ENCODE results near the gene USP5. TPM values are rescaled to one million over a fixed set of nuclear protein-coding genes. Genes with fewer than 3 reads are reported as not detected.

USP5 gene
- total RNA-seq, 3 donors from 2014 or later, result 32.6 to 52.8 (median 34.7) TPM

GRCh38 chr12:6823182-6824084 is 28.5 kb upstream of the USP5 start:
- peaks cover 0 to 9% of the 10 kb centered on the region in 2 donors for H3K4me1 ChIP-seq
- intact Hi-C loops (cut with DNase I; ENCODE audit: low total_unique reads), result loop anchor here (10.0 kb wide), 1 partner anchor 209 kb away; no protein-coding TSS in a partner anchor
- H3K4me3 ChIP-seq, result no peak overlapping the region
- H3K36me3 ChIP-seq, result no peaks in the 10 kb centered on the region
- H3K9me3 ChIP-seq, result no peaks in the 10 kb centered on the region
- H3K27ac ChIP-seq, result no peak overlapping the region
- DNase-seq (ENCODE audit: low spot score in 2 of 2), result no peak
- H3K27me3 ChIP-seq, result peaks cover 5 to 19% of the 10 kb centered on the region in 2 donors
- TF ChIP-seq CTCF (IDR thresholded peaks at IDR 0.05), result no peak
- no peak for TF ChIP-seq POLR2A (IDR thresholded peaks at IDR 0.05)
- TF ChIP-seq POLR2AphosphoS5 (IDR thresholded peaks at IDR 0.05), result no peak

GRCh38 chr12:6824085-6824775 is 27.7 kb upstream of the USP5 start:
- Histone ChIP-seq H3K4me1 (peaks cover 0 to 9% of the 10 kb centered on the region in 2 donors), H3K27ac (no peak overlapping the region), H3K4me3 (no peak overlapping the region), H3K36me3 (no peaks in the 10 kb centered on the region), H3K9me3 (no peaks in the 10 kb centered on the region), H3K27me3 (peaks cover 5 to 19% of the 10 kb centered on the region in 2 donors)
- intact Hi-C loops (cut with DNase I; ENCODE audit: low total_unique reads), result loop anchor here (10.0 kb wide), 1 partner anchor 209 kb away; no protein-coding TSS in a partner anchor
- TF ChIP-seq POLR2AphosphoS5 (IDR thresholded peaks at IDR 0.05), result no peak
- TF ChIP-seq CTCF (IDR thresholded peaks at IDR 0.05), result no peak
- no peak for TF ChIP-seq POLR2A (IDR thresholded peaks at IDR 0.05)
- no peak for DNase-seq (ENCODE audit: low spot score in 2 of 2)

- Histone ChIP-seq H3K9me3 (no peaks in the 10 kb centered on the region), H3K4me1 (peaks cover 0 to 14% of the 10 kb centered on the region in 2 donors), H3K27me3 (peaks cover 5 to 19% of the 10 kb centered on the region in 2 donors), H3K4me3 (peak overlapping the region in 2 of 3 donors; percentile 23 to 56), H3K36me3 (no peaks in the 10 kb centered on the region), H3K27ac (peak overlapping the region in 1 of 2 donors; percentile 8)
- TF ChIP-seq POLR2AphosphoS5 (IDR thresholded peaks at IDR 0.05), result no peak
- no peak for TF ChIP-seq POLR2A (IDR thresholded peaks at IDR 0.05)
- TF ChIP-seq CTCF (IDR thresholded peaks at IDR 0.05), result no peak
- DNase-seq (ENCODE audit: low spot score in 2 of 2), result no peak
- intact Hi-C loops (cut with DNase I; ENCODE audit: low total_unique reads), result loop anchor here (10.0 kb wide), 1 partner anchor 210 kb away; no protein-coding TSS in a partner anchor
Observed at GRCh38 chr12:6824901-6825381, 27.0 kb upstream of the USP5 start.

GRCh38 chr12:6825398-6826124 is 26.4 kb upstream of the USP5 start:
- TF ChIP-seq CTCF (IDR thresholded peaks at IDR 0.05) (peak; percentile 90 to 92 (median 91)), POLR2AphosphoS5 (IDR thresholded peaks at IDR 0.05) (peak in 1 of 3 donors; percentile 21), POLR2A (IDR thresholded peaks at IDR 0.05) (no peak)
- peaks cover 0 to 14% of the 10 kb centered on the region in 2 donors for H3K4me1 ChIP-seq
- intact Hi-C loops (cut with DNase I; ENCODE audit: low total_unique reads), result loop anchor here (10.0 kb wide), 1 partner anchor 211 kb away; no protein-coding TSS in a partner anchor
- peaks cover 5 to 19% of the 10 kb centered on the region in 2 donors for H3K27me3 ChIP-seq
- H3K27ac ChIP-seq, result peak overlapping the region in 1 of 2 donors; percentile 8
- peak overlapping the region in 2 of 3 donors; percentile 23 to 56 for H3K4me3 ChIP-seq
- H3K36me3 ChIP-seq, result no peaks in the 10 kb centered on the region
- H3K9me3 ChIP-seq, result no peaks in the 10 kb centered on the region
- peak; percentile 75 to 89 for DNase-seq (ENCODE audit: low spot score in 2 of 2)

Measured in breast epithelium (tissue), 4 donors.